Keratinocyte (primary cell): ENCODE measurements around the gene MS4A8. TPM values are rescaled to one million over a fixed set of nuclear protein-coding genes. Genes with fewer than 3 reads are reported as not detected.

ENCODE experiments used
- DNase-seq: peaks from one replicate; pipeline ENCODE4 v3.0.0-alpha.2; 2011; ENCODE audit warnings: low read depth, missing footprints, low spot score
- FAIRE-seq: peaks from 2 replicates; lab custom pipeline; 2011; peaks lifted over from hg19 to GRCh38; lab: Jason Lieb, UNC
- H2AFZ ChIP-seq: 2 replicates; pipeline ENCODE4 v1.6.0; 2012; ENCODE audit warnings: low read length, control low read depth, inconsistent platforms; ENCODE audit not compliant: control insufficient read depth
- H3K27ac ChIP-seq: 2 replicates; pipeline ENCODE4 v1.5.1; 2011; ENCODE audit warnings: low read length; ENCODE audit not compliant: control insufficient read depth, insufficient read depth
- H3K27me3 ChIP-seq: 3 replicates; pipeline ENCODE4 v1.6.0; 2011; ENCODE audit warnings: low read length; ENCODE audit not compliant: control insufficient read depth, insufficient read depth; ENCODE audit errors: extremely low read depth
- H3K36me3 ChIP-seq, 2 experiments: 2 replicates in 1 of 2; 3 replicates in 1 of 2; pipeline ENCODE4 v1.5.1; 2011; ENCODE audit warnings: low read length in 2 of 2, mild to moderate bottlenecking in 1 of 2; ENCODE audit not compliant: control insufficient read depth in 2 of 2, insufficient read depth in 2 of 2; ENCODE audit errors: extremely low read depth in 1 of 2
- H3K4me1 ChIP-seq: 3 replicates; pipeline ENCODE4 v1.5.1; 2011; ENCODE audit warnings: low read length; ENCODE audit not compliant: control insufficient read depth, insufficient read depth; ENCODE audit errors: extremely low read depth
- H3K4me2 ChIP-seq: 3 replicates; pipeline ENCODE4 v1.6.0; 2011; ENCODE audit warnings: low read depth, low read length; ENCODE audit not compliant: control insufficient read depth, insufficient read depth; ENCODE audit errors: extremely low read depth
- H3K4me3 ChIP-seq, 3 experiments: fragments of 200-600 bp in 1 of 3; sonication (generic) in 1 of 3; 2 replicates in 2 of 3; 3 replicates in 1 of 3; pipeline ENCODE4 v1.5.1; 2011 to 2016; ENCODE audit warnings: low read length in 3 of 3, mild to moderate bottlenecking in 3 of 3, control low read depth in 2 of 3, inconsistent platforms in 1 of 3, low read depth in 1 of 3, mixed read lengths in 1 of 3, mixed run types in 1 of 3, moderate library complexity in 1 of 3; ENCODE audit not compliant: control insufficient read depth in 2 of 3, insufficient read depth in 2 of 3; ENCODE audit errors: extremely low read depth in 1 of 3
- H3K79me2 ChIP-seq: 2 replicates; pipeline ENCODE4 v1.6.0; 2012; ENCODE audit warnings: low read length; ENCODE audit not compliant: control insufficient read depth, insufficient read depth
- H3K9ac ChIP-seq: 3 replicates; pipeline ENCODE4 v1.6.0; 2011; ENCODE audit warnings: low read length; ENCODE audit not compliant: control insufficient read depth, insufficient read depth; ENCODE audit errors: extremely low read depth
- H3K9me1 ChIP-seq: 3 replicates; pipeline ENCODE4 v1.6.0; 2011; ENCODE audit warnings: low read length; ENCODE audit not compliant: control insufficient read depth, insufficient read depth; ENCODE audit errors: extremely low read depth
- H3K9me3 ChIP-seq: 2 replicates; pipeline ENCODE4 v1.5.1; 2012; ENCODE audit warnings: low read depth, low read length; ENCODE audit not compliant: control insufficient read depth
- H4K20me1 ChIP-seq: 3 replicates; pipeline ENCODE4 v1.6.0; 2011; ENCODE audit warnings: low read length; ENCODE audit not compliant: control insufficient read depth, insufficient read depth; ENCODE audit errors: extremely low read depth
- CTCF ChIP-seq, 3 experiments: IDR thresholded peaks in 1 of 3; conservative IDR thresholded peaks in 1 of 3; optimal IDR thresholded peaks in 1 of 3; 2 replicates in 2 of 3; 3 replicates in 1 of 3; pipeline versions ENCODE3 to v1.5.1; 2011; ENCODE audit warnings: low read length in 3 of 3, mild to moderate bottlenecking in 3 of 3, moderate library complexity in 2 of 3, control low read depth in 1 of 3, inconsistent platforms in 1 of 3; ENCODE audit not compliant: insufficient read depth in 2 of 3; ENCODE audit errors: extremely low read depth in 1 of 3
- EZH2 ChIP-seq: IDR thresholded peaks from one replicate; pipeline ENCODE4 v1.6.1; 2012; ENCODE audit warnings: inconsistent platforms, mild to moderate bottlenecking, low read length, moderate library complexity
- dilution Hi-C: fragments of 300-500 bp; cut with MboI; formaldehyde crosslinking; loops from one replicate; pipeline ENCODE4 v1.7.0; 2020; ENCODE audit warnings: low sequenced_read_pairs; ENCODE audit not compliant: extremely low pct_ligation_motif_present
- polyA plus RNA-seq, 5 experiments: library from polyadenylated mRNA; depleted of rRNA in 3 of 5; stranded (reverse) in 3 of 5; stranded (forward) in 1 of 5; unstranded in 1 of 5; fragments of >200 nt; gene quantifications; 1 replicate in 1 of 5; 2 replicates in 3 of 5; 3 replicates in 1 of 5; pipeline versions ENCODE4 v1.2.1 to v1.2.3, GENCODE V29; 2011 to 2012; ENCODE audit warnings: missing spikeins in 2 of 5, low read depth in 1 of 5, low replicate concordance in 1 of 5

The MS4A8 gene
- polyA plus RNA-seq, 1 donor (not counting 4 experiments of a cell fraction or from before 2014, with no cell fraction given) = not detected

GRCh38 chr11:60747359-60747873, 48.0 kb downstream of the MS4A8 start:
- DNase-seq (no peak), FAIRE-seq (no peak)
- Histone ChIP-seq H3K4me2 (no peak overlapping the region), H3K4me3 (no peak overlapping the region), H3K4me1 (no peaks in the 10 kb centered on the region), H3K36me3 (no peaks in the 10 kb centered on the region), H3K9me1 (no peaks in the 10 kb centered on the region), H3K27ac (no peak overlapping the region), H4K20me1 (no peaks in the 10 kb centered on the region), H3K9ac (no peak overlapping the region), H3K79me2 (no peaks in the 10 kb centered on the region), H2AFZ (no peak overlapping the region), H3K27me3 (no peaks in the 10 kb centered on the region), H3K9me3 (peaks cover 5% of the 10 kb centered on the region)
- dilution Hi-C loops = no loop called here
- TF ChIP-seq EZH2 (no peak), CTCF (optimal IDR thresholded peaks at IDR 0.05 in 1 of 3, IDR thresholded peaks at IDR 0.05 in 1 of 3, conservative IDR thresholded peaks at IDR 0.05 in 1 of 3; ENCODE audit: extremely low read depth in 1 of 3, insufficient read depth in 2 of 3, low read length in 3 of 3) (no peak)

DNA sequence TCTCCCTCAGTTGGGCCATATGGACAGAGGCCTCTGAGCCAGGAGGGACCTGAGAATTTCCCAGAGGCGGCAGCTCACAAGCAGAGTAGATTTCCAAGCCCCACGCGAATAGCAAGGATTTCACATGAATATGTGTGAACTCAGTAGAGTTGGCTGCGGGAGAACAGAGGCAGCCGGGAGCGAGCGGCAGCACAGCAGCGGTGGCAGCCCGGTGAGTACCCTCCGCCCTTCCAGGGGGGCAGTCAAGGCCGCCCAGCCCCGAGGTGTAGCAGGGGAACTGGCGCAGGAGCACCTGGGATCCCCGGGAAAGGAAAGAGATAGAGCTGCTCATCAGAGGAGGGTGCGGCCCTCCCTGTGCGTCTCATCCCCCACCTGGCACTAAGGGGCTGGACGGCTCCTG, 48.8 kb downstream of the MS4A8 start:
- Histone ChIP-seq H3K9ac (no peak overlapping the region), H3K4me3 (no peak overlapping the region), H3K27ac (no peak overlapping the region), H3K79me2 (no peaks in the 10 kb centered on the region), H3K4me1 (no peaks in the 10 kb centered on the region), H3K27me3 (no peaks in the 10 kb centered on the region), H2AFZ (no peak overlapping the region), H3K9me1 (no peaks in the 10 kb centered on the region), H3K9me3 (peaks cover 5% of the 10 kb centered on the region), H3K36me3 (no peaks in the 10 kb centered on the region), H3K4me2 (no peak overlapping the region), H4K20me1 (no peaks in the 10 kb centered on the region)
- dilution Hi-C loops = no loop called here
- DNase-seq (no peak), FAIRE-seq (no peak)
- TF ChIP-seq EZH2 (no peak), CTCF (optimal IDR thresholded peaks at IDR 0.05 in 1 of 3, IDR thresholded peaks at IDR 0.05 in 1 of 3, conservative IDR thresholded peaks at IDR 0.05 in 1 of 3; ENCODE audit: extremely low read depth in 1 of 3, insufficient read depth in 2 of 3, low read length in 3 of 3) (no peak)
